OCI-LY1 (cell line): ENCODE results near the gene SIRPB2.
A peak's percentile ranks its signal among the peaks of the same experiment; 100 is the strongest.

ENCODE experiments used
- H2AFZ ChIP-seq: fragments of 200-600 bp; sonication (generic), shearing (Covaris generic); 2 replicates; pipeline ENCODE4 v1.6.0; 2014; ENCODE audit warnings: antibody characterized with exemption, mild to moderate bottlenecking, low read length
- H3F3A ChIP-seq: fragments of 200-600 bp; sonication (generic), shearing (Covaris generic); 2 replicates; pipeline ENCODE4 v1.6.0; 2014; ENCODE audit warnings: mild to moderate bottlenecking, antibody characterized with exemption, low read length, moderate library complexity; ENCODE audit not compliant: insufficient read depth
- H3K27ac ChIP-seq: fragments of 200-600 bp; sonication (generic); 2 replicates; pipeline ENCODE4 v1.5.1; 2014; ENCODE audit warnings: low read length, mixed run types, mild to moderate bottlenecking, low read depth; ENCODE audit not compliant: poor library complexity, severe bottlenecking
- H3K27me3 ChIP-seq: fragments of 200-600 bp; sonication (generic); 2 replicates; pipeline ENCODE4 v1.6.0; 2014; ENCODE audit warnings: antibody characterized with exemption, mild to moderate bottlenecking, low read length, moderate library complexity; ENCODE audit not compliant: insufficient read depth
- H3K36me3 ChIP-seq: fragments of 200-600 bp; sonication (generic); 2 replicates; pipeline ENCODE4 v1.6.1; 2014; ENCODE audit warnings: mild to moderate bottlenecking, antibody characterized with exemption, low read length, moderate library complexity, mixed read lengths; ENCODE audit not compliant: insufficient read depth
- H3K4me1 ChIP-seq: fragments of 200-600 bp; sonication (generic); 2 replicates; pipeline ENCODE4 v1.5.1; 2014; ENCODE audit warnings: mild to moderate bottlenecking, low read length, moderate library complexity; ENCODE audit not compliant: insufficient read depth, severe bottlenecking
- H3K4me2 ChIP-seq: fragments of 200-600 bp; sonication (generic), shearing (Covaris generic); 2 replicates; pipeline ENCODE4 v1.6.1; 2014; ENCODE audit warnings: low read length
- H3K4me3 ChIP-seq: fragments of 200-600 bp; sonication (generic); 2 replicates; pipeline ENCODE4 v1.5.1; 2014; ENCODE audit warnings: low read length, low read depth, mild to moderate bottlenecking, mixed read lengths; ENCODE audit not compliant: poor library complexity, severe bottlenecking
- H3K79me2 ChIP-seq: fragments of 200-600 bp; shearing (Covaris generic); 2 replicates; pipeline ENCODE4 v1.6.1; 2016; ENCODE audit warnings: mixed run types, low read length, mixed read lengths; ENCODE audit not compliant: insufficient read depth
- H3K9ac ChIP-seq: fragments of 200-600 bp; sonication (generic), shearing (Covaris generic); 2 replicates; pipeline ENCODE4 v1.6.1; 2014; ENCODE audit warnings: mild to moderate bottlenecking, low read length, mixed read lengths
- H3K9me2 ChIP-seq: fragments of 200-600 bp; sonication (generic), shearing (Covaris generic); 2 replicates; pipeline ENCODE4 v1.6.1; 2014; ENCODE audit warnings: low read depth, mild to moderate bottlenecking, low read length, mixed read lengths
- H3K9me3 ChIP-seq: fragments of 200-600 bp; shearing (Covaris generic); 2 replicates; pipeline ENCODE4 v1.6.1; 2014; ENCODE audit warnings: low read length, mixed read lengths
- H4K20me1 ChIP-seq: fragments of 200-600 bp; sonication (generic), shearing (Covaris generic); 2 replicates; pipeline ENCODE4 v1.6.0; 2016; ENCODE audit warnings: mild to moderate bottlenecking, low read length; ENCODE audit not compliant: insufficient read depth
- EZH2 ChIP-seq: fragments of 200-600 bp; sonication (generic), shearing (Covaris generic); IDR thresholded peaks from 2 replicates; pipeline ENCODE4 v1.8.0; 2017; ENCODE audit warnings: borderline replicate concordance, mixed run types, mild to moderate bottlenecking, antibody characterized with exemption, low read length, moderate library complexity, mixed read lengths
- TF ChIP-seq, protein P1 (sequence below): fragments of 200-600 bp; sonication (generic), shearing (Covaris generic); IDR thresholded peaks from 2 replicates; pipeline ENCODE4 v1.5.1; 2017; ENCODE audit warnings: mild to moderate bottlenecking, antibody characterized with exemption, low read length, moderate library complexity, mixed read lengths

SIRPB2 gene

DNA sequence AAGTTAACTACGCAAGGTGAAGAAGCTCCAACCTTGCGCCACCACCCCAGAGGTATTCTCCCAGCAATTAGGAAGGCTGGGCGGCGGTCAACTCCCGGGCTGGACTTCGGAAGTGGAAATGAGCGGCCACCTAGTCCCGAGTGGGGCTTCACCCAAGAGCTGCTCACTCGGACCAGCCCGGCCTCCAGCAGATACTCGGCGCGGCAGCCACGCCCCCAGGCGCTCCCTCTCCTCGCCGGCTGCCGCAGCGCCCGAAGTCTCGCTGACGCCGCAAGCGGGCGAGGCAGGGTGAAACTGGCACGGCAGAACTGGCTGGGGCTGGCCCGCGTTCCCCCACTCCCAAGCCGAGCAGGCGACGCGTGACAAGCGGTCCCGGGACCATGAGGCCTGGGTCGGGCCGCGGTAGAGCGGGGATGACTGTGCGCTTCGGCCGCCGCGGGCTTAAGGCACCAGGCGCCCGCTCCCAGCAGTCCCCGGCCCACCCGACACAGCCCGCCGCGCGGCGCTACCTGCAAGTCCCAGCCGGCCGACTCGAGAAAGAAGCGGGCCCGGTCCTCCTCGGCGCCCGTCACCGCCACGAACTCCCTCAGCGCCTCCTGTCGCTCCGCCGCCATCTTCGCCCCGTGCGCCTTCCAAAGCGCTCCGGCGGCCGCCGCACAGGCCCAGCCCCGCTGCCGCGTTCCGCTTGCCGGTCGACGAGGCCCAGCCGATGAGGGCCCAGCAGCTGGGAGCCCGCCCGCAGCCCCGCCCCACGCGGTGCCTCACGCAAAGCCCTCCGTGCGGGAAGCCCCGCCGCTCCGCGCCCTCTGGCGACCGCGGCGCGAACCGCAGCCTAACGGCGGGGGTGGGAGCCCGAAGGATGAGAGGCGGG is 24.8 kb downstream of the SIRPB2 start, which contains the start of gene NSFL1C:
Gene NSFL1C, minus strand, starts transcription at position 639 of the 871 bp plus-strand sequence. Its CDS starts 25 bp downstream, at position 614.
- peaks cover 43% of the 10 kb centered on the region for H3K4me1 ChIP-seq
- peak within 1 kb of the TSS; percentile 97 for H3K9ac ChIP-seq
- H3K27ac ChIP-seq: peak within 1 kb of the TSS; percentile 60
- no peaks in the 10 kb centered on the region for H3F3A ChIP-seq
- H2AFZ ChIP-seq: no peak within 1 kb of the TSS
- H3K9me3 ChIP-seq: no peaks in the 10 kb centered on the region
- peak within 1 kb of the TSS; percentile 96 for H3K4me3 ChIP-seq
- 0 out of 2 replicates have a peak, but pooled peaks cover 3% of the 10 kb centered on the region for H3K27me3 ChIP-seq
- peaks cover 24% of the 10 kb centered on the region for H3K79me2 ChIP-seq
- H3K36me3 ChIP-seq: peaks cover 30% of the 10 kb centered on the region; the same call in 1 of the 2 replicates
- H3K9me2 ChIP-seq: no peaks in the 10 kb centered on the region
- H3K4me2 ChIP-seq: peak within 1 kb of the TSS; percentile 98
- TF ChIP-seq, protein P1, sequence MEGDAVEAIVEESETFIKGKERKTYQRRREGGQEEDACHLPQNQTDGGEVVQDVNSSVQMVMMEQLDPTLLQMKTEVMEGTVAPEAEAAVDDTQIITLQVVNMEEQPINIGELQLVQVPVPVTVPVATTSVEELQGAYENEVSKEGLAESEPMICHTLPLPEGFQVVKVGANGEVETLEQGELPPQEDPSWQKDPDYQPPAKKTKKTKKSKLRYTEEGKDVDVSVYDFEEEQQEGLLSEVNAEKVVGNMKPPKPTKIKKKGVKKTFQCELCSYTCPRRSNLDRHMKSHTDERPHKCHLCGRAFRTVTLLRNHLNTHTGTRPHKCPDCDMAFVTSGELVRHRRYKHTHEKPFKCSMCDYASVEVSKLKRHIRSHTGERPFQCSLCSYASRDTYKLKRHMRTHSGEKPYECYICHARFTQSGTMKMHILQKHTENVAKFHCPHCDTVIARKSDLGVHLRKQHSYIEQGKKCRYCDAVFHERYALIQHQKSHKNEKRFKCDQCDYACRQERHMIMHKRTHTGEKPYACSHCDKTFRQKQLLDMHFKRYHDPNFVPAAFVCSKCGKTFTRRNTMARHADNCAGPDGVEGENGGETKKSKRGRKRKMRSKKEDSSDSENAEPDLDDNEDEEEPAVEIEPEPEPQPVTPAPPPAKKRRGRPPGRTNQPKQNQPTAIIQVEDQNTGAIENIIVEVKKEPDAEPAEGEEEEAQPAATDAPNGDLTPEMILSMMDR: peak; percentile 96
- TF ChIP-seq EZH2: no peak
- no peaks in the 10 kb centered on the region for H4K20me1 ChIP-seq

DNA sequence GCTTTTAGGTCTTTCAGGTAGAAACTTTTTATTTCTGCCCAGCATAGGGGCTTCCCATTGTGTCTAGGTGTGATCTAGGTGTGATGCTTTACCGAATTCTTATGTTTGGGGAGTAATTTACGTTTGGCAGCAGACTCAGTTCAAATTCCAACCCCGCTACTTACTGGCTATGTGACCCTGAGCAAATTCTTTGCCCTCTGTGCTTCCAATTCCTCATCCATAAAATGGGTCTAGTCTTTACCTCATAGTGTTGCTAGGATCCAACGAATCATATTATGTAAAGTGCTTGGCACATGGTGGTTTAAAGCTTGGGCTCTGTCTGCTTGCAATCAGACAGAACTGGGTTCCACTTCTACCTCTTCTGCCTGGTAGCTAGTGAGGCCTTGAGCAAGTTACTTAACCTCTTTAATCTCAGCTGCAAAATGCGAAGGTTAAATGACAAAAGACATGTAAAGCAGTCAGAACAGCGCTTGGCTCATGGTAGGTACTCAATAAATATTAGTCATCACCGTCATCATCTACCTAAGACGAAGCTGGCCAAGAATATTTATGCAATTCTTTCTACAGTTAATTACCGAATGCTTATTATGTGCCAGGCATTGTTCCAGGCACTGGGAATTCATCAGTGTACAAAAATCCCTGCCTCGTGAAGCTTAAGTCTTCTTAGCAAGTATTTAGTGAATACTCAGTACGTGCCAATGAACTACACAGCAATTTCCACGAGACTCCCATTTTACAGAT is 25.6 kb downstream of the SIRPB2 start:
- Histone ChIP-seq H3K9me2 (no peaks in the 10 kb centered on the region), H3K36me3 (peaks cover 38% of the 10 kb centered on the region), H3K4me2 (peak overlapping the region; percentile 98), H3K4me1 (peaks cover 43% of the 10 kb centered on the region), H3F3A (no peaks in the 10 kb centered on the region), H3K9me3 (no peaks in the 10 kb centered on the region), H3K4me3 (peak overlapping the region; percentile 96), H3K79me2 (peaks cover 27% of the 10 kb centered on the region), H4K20me1 (no peaks in the 10 kb centered on the region), H3K27me3 (no peaks in the 10 kb centered on the region), H3K9ac (peak overlapping the region; percentile 97), H3K27ac (no peak overlapping the region), H2AFZ (no peak overlapping the region)
- TF ChIP-seq EZH2: no peak
- TF ChIP-seq, protein P1: no peak

DNA sequence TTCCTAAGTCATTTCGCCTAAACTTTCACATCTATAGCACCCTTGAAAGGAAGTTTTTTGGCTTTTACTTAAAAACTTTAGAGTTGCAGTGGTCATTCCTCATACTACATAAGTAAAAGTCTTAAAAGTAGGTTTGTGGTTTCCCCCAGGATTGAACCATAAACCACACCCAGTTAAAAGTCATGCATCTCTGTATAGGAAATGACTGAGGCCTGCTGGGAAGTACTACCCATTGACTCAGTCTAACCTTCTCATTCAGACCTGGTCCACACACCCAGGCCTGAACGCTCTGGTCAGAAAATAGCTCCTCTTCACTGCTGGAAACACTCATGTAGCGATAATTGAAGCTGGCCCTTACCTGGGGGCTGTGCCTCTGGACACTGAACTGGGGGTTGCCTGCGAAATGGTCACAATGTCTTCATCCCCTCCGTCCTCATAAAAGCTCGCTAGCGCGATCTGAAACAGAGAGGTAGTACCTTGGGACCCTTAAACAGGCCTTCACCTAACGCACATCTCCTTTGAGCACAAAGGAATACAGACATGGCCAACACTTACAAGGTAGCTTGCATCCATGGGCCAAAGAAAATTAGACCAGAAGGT is 27.1 kb downstream of the SIRPB2 start:
- Histone ChIP-seq H3K4me1 (peaks cover 43% of the 10 kb centered on the region), H2AFZ (no peak overlapping the region), H3K79me2 (peaks cover 27% of the 10 kb centered on the region), H3K4me2 (no peak overlapping the region), H3K27ac (no peak overlapping the region), H3K9me2 (no peaks in the 10 kb centered on the region), H3K9ac (no peak overlapping the region), H3K27me3 (no peaks in the 10 kb centered on the region), H3K4me3 (no peak overlapping the region), H3F3A (no peaks in the 10 kb centered on the region), H3K36me3 (peaks cover 54% of the 10 kb centered on the region), H4K20me1 (no peaks in the 10 kb centered on the region), H3K9me3 (no peaks in the 10 kb centered on the region)
- no peak for TF ChIP-seq EZH2
- TF ChIP-seq, protein P1: no peak
